Stimulated activated CD8-positive, alpha-beta memory T cell treated with anti-CD3 and anti-CD28 coated beads, Interleukin-12 subunit alpha, Interleukin-12 subunit beta, amount 100 ng/mL, for 24 hours (primary cell): ENCODE results near the gene LCOR.
"Not testable (repeated sequence)": the region's sequence is repeated elsewhere in the genome, so short reads cannot be mapped to it uniquely, and the experiment has no call there.

ENCODE experiments used
- DNase-seq: peaks from one replicate; pipeline ENCODE4 v3.0.0-alpha.2; 2020; ENCODE audit errors: extremely low read depth

Gene LCOR

DNA sequence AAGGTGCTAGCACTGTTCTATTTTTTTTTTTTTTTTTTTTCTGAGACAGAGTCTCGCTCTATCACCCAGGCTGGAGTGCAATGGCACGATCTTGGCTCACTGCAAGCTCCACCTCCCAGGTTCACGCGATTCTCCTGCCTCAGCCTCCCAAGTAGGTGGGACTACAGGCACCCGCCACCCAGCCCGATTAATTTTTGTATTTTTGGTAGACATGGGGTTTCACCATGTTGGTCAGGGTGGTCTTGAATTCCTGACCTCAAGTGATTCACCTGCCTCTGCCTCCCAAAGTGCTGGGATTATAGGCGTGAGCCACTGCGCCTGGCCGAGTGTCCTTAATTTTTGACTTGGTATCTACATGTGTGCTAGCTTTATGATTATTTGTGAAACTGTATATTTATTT is 201.7 kb downstream of the LCOR start:
- not testable (repeated sequence) for DNase-seq

DNA sequence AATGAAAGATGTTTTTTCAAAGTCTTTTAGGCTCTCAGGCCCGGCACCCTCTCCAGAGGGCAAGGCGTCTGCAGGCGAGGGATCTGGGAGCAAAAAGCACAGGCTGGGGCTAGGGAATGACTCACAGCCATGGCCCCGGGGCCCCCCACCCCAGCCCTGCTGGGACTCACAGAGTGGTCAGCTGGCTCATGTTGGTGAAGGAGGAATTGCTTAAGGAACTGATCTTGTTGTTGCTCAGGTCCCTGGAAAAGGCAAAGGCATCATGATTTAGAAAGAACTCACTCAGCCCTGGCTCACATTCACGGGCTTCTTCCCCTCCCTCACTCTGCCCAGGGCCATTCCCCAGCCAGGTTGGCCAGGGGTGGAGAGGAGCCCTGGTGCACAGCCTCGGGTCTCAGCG is 202.2 kb downstream of the LCOR start:
- DNase-seq, result no peak

GRCh38 chr10:97034958-97035769 is 203.1 kb downstream of the LCOR start:
- DNase-seq, result no peak

DNA sequence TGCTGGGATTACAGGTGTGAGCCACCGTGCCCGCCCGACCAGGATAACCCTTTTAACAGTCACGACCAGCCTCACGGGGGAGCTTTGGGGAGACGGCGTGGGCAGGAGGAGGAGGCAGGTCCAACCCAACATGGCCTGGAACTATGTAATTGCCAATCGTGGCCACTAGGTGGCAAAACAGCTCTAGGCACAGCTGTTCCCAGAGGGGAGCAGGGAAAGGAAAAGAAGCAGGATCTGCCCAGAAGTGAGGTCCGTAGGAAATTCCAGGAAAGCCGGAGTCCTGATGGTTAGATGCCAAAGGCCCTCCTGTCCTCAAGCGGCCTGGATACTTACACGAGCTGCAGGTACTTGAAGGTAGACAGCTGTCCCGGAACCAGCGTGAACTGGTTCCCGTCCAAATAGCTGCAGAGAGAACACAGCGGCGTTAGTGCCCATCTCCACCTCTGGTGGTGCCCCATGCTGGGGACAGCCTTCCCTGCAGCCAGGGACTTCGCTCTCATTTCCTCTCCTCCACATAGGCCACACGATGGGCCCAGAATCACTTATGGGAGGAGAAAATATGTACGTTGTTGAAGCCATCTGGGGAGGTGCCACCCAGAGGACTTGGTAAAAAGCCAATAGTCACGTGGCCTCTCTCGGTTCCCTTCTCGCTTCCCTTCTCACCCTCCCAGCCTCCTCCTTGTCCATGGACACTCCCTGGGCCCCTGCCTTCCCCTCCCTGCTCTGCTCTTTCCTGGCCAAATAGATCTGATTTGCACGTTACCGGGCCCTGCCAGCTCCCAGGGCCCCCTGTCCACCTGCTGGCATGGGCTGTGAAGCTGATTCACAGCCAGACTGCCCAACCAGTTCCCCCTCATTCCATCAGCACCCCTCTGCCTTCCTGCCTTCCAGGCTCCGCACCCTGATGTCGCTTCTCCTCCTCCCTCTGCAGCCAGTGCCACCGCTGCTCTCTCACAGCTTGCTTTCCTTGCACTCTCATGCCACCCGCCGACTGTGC is 205.6 kb downstream of the LCOR start:
- DNase-seq, result peak; percentile 26

DNA sequence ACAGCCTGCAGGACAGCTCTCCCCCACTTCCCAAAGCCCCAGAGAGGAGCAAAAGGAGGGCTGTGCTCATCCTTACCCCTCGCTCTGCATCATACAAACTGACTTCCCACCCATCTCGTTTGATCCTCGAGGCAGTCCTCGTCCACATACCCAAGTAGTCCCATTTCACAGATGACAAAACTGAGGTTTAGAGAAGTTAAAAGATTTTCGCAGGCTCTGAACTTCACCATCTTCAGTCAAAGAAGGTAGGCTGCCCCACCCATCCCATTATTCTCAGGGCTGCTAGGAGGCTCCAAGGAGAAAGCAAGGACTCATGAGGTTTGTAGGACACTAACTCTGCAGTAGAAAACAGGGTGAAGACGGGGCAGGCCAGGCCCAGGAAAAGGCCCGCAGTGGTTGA is 206.6 kb downstream of the LCOR start:
- no peak for DNase-seq

DNA sequence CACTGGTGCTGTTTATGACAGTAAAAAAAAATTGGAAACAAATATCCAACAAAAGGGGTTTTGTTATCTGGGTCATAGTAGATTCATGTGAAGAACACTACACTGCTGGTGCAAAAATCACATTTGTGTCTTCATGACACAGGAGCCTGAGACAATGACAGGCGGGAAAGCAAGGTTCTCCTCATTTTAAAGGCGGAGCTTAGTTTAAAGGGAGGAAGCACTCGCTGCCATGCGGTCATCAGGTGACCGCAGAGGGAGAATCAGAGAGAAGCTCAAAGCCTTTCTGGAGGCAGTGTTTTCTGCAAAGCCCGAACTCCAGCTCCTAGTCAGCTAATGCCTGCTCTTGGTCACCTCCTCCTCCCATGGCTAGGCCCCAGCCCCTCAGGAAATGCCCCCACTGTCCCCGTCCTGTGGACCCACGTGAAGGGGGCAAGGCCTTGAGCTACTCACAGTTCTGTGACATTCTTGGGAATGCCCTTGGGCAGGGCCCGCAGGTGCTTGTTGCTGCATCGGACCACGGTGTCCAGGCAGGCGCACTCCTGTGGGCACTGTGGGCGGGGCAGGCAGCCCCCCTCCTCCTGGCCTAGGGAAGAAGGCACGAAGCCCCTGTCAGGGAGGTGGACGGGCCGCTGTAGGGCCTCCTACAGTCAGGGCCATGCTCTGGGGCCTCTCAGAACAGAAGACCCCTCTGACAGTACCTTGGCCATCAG is 207.6 kb downstream of the LCOR start:
- DNase-seq, result no peak

DNA sequence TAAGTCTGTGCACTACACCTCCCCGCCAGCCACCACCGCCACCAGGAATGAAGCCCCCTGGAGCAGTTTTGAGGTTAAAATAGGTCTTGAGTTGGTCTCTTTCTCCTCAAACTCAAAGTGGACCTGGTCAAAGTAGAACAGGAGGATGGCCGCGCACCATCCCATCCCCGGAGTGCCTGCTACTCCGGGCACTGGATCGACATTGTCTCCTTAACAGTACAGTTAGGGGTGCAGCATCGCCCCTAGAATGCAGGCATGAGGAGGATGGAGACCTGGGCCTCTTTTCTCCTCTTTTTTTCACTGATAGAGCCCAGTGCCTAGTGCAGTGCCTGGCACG is 208.1 kb downstream of the LCOR start:
- DNase-seq, result no peak

GRCh38 chr10:97040706-97041105 is 208.6 kb downstream of the LCOR start:
- no peak for DNase-seq

- no peak for DNase-seq
These were observed 210.0 kb downstream of the LCOR start for GRCh38 chr10:97042081-97042480.

DNA sequence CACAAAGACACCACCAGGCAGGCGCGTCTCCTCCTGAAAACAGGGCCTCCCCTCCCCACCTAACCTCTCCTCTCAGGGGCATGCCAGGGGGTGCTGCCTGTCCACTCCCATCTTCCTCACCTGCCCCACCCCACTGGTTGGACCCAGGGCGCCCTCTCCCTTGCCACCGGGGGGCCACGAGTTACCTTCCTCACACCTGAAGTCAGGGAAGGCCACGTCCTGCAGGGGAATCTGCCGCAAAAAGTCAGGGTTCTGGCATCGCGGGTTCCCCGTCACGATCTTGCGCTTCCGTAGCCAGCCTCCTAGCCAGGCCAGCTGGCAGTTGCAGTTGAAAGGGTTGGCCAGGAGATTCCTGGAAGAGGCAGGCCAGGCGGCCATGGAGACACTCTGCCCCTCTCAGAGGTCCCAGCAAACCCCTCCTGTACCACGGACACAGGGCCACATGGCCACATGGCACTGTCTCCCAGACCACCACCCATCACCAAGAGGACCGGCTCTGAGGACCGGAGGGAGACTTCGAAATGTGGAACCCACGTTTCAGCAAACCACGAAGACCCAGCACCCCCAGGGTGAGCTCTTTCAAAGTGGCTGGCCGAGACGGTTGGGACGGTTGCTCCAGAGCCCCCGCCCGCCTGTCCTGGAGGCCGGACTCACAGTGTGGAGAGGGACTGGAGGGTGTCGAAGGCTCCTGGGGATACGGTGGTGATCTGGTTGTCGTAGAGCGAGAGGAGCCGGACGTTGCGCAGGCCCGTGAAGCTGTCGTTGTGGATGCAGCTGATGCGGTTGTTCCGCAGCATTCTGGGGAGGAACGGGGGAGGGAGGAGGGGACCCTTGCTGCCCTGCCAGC is 210.8 kb downstream of the LCOR start:
- no peak for DNase-seq

GRCh38 chr10:97043563-97043855 is 211.4 kb downstream of the LCOR start:
- DNase-seq, result no peak
